Fibroblast of gingiva (primary cell): ENCODE measurements around the gene KRABD2.
"Not testable (repeated sequence)": the region's sequence is repeated elsewhere in the genome, so short reads cannot be mapped to it uniquely, and the experiment has no call there.

Experiments used
- DNase-seq: peaks from one replicate; pipeline ENCODE4 v3.0.0-alpha.2; 2011; ENCODE audit warnings: low read depth

The KRABD2 gene

DNA sequence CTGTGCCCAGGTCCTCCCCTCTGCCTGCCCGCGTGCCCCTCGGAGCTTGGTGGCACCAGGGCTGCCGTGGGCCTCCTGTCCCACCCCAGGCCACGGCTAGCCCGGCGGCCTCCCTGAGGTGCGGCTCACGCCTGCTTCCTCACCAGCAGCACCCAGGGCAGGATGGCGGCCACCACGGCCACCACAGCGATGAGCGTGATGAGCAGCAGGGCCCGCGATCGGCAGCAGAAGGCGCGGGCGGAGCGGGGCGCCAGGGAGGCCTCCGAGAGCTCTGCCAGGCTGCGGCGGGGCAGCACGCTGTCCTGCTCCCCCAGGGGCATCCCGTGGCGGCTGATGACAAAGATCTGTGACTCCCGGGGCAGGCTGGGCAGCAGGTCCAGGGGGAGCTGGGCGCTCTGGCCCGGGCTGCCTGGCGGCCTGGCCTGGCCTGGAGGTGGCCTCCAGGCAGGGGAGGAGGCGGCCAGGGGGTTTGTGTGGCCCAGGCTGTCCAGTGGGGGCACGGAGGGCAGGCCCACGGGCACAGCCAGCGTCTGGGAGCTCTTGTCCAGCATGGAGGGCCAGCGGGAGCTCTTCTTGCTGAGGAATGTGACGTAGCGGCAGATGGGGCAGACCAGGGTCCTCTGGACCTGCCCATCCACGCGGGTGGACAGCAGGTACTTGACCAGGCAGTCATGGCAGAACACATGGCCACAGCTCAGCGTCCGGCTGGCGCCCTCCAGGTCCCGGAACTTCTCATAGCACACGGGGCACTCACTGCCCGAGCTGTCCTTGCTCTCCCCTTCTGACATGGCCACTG lies 16.4 kb upstream of the KRABD2 start:
- DNase-seq: no peak

DNA sequence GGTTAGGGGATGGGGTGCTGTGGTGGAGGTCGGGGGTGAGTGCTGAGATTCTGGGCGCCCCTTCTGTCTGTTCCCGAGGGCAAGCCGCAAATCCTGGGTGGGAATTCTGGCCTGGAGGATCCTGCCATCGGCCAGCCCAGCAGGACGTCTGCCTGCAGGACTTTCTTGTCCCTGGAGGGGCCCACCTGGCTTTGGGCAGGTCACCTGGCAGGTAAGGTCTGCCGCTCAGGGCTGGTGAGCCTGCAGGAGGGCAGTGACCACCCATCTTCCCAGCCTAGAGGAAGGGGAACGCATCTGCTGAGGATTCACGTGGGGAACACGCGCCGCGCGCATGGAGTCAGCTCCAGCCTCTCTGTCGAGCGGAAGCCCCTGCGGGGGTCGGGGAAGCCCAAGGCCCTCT lies 15.8 kb upstream of the KRABD2 start:
- no peak for DNase-seq

DNA sequence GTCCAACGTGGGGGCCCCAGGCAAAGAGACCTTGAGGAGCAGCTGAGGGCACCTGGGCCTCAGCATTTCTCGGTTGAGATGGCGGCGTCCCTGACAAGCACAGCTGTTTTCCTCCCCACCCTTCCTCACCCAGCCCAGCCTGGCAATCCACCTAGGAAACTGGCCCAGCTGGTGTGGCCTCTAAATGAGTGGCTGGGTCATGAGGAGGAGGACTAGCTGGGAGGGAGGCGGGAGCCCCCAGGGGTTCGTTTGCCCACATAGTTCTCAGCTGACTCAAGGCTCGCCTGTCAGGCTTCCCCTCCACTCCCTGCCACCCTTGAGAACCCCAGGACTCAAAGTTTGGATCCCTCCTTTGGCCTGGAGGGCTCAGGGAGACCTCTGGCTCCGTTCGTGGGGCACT lies 15.2 kb upstream of the KRABD2 start:
- peak; percentile 21 for DNase-seq

DNA sequence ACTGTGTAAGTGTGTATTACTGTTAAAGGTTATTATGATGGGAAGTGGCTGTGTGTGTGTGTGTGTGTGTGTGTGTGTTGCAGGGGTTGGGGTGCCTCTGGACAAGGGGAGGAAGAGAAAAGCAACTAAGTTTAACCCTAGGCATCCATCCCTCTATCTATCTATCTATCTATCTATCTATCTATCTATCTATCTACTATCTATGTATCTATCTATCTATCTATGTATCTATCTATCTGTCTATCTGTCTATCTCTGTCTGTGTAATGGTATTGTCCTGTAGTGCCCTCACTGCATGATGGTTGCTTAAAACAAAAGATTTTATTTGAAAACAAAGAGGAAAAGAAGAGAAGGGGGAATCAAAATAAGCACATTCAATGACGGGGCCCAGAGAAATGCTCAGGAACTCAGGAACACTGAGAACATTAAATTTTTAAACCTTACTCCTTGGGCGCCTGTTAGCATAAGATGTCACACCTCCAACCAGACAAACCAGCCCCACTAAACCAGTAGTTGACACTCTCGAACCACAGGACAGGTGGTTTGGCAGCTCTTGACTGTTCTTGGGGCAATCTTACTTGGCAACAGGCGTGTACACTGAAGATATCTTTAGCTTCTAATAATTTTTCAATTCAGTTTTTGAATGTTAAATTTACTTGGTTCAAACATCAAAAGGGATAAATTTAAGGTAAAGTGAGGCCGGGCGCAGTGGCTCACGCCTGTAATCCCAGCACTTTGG lies 11.6 kb upstream of the KRABD2 start:
- no peak for DNase-seq

DNA sequence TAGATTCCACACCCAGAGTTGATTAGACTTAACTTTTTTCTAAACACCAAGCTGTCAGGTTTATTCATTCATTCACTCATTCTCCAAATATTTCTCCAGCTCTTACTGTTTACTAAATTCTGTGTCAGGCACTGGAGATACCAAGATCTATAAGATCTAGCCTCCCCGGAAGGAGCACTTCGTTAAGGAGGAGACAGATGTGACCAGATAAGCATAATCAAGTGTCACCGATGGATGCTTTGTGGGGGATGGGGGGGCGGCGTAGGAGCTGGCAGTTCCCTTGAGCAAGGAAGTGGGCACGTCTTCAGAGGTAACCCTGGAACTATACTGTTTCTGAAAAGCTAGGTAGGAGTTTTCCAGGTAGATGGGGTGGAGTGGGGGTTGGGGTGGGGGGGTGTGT lies 10.3 kb upstream of the KRABD2 start:
- DNase-seq: no peak

DNA sequence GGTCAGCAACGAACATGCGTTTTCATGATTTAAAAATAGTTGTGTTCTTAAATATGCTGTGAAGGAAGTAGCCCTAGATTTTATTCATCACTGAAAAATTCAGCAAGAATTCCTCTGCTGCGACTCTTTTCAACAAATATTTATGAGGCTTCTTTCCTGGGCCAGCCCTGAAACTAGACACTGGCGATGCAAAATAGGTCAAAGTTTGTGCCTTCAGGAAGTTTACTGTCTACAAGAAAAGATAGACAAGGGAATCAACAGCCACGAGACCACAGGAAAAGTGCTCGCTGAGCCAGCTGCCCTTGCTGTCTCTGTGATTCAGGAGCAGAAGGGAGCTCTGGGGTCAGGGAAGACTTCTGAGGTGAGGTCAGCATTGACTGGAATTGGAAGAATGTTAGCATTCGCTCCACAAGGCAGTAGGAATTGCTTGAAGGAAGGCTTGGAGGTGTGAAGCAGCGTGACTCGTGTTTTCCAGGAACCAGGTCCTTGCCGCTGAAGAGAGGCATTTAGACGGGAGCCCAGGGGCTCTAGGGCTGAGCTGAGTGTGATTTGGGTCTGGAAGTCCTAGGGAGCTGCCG lies 8.4 kb upstream of the KRABD2 start:
- peak; percentile 74 for DNase-seq

DNA sequence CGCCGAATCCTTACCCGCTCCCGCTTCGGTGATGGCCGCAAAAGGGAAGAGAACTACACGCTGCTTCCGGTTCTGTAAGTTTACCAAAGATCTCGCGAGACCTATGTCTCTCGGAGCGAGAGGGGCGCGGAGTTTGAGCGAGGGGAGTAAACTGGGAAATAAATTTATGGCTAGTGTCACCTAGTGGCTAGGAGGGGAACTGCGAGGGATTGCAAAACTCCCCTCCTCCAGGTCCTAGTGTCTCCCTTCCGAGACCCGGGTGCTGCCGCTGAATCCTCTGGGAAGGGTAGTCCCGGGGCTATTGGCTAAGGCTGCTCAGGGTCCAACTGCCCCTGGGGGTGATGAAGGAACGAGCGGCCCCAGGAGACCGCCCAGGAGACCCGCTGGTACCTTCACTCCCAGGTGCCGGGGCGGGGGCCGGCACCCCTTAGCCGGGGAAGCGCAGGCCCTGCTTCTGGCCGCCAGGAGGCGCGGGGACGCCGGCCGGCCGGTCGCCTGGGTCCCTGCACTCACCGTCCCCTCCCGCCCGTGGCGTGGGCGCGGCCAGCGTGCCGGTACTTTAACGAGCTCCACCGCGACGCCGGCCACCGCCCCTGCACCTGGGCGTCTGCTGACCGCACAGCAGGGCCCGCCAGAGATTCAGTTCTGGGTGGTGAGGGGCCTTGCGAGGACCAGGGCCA lies 6.8 kb upstream of the KRABD2 start, which contains the start of gene RPL26:
TSS of gene RPL26 (minus strand) at position 51 of the 680 bp plus-strand sequence. CDS start 883 bp downstream, outside the sequence.
- peak; percentile 98 for DNase-seq

DNA sequence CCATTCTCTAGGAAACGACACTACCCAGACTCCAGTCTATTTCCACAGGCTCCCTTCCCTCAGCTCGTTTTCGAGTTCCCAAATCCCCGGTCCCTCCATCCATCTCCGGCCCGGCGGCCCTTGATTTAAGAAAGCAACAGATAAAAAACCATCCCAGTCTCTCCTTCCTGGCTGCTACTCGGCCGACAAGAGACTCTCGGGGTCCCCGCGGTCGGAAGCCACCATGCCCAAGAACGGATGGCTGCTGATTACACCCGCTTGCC lies 6.3 kb upstream of the KRABD2 start:
- no peak for DNase-seq

DNA sequence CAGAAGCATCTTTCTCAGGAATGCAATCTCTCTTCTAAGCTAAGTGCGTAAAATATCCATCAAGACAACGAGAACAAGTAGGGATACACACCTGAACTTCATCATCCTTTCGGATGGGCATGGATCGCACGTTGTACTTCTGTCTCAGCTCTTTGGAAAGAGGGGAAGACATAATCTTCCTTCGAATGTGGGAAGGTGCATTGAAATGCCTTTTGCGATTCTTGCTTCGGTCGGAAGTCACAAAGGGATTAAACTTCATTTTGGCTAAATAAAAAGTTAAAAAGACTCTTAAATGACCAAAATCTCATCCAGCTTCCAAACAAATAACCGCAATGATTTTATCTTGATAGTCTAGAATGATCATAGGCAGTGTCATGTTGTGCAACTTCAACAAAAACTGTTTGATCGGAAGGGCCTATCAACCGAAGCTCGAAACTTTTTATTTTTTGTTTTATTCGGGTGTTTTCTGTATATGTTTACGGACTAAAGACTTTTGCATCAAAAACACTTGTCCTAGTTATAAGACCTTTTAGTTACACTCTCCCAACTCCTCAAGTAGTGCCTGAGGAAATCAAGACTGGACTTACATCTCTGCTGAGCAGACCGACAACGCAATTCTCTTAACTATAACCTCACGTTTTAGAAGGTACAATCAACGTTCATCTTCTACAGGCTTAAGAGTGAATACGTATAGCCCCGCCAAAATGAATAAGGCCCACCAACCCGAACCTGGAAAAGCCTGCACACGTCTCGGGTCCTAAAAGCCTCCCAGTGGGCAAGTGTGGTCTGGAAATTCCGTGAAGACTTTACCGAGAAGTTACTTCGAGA lies 5.8 kb upstream of the KRABD2 start:
- DNase-seq: no peak

DNA sequence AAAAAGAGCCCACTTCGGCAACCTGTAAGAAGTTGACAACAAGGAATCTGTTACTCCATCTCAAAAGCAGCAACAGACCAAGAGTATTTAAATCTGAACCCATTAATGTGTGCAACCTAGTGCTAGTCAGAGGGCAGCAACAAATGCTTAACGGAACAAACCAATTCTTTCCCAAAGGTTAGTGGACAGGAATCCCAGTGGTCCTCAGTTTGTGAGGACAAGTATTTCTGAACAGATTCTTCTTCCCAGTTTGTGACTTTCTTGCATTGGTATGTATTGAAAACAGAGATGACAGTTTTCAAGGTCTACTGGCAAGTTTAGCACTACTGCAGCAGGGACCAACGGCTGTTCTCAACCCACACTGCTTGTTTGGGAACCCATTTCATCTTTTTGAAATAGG lies 3.5 kb upstream of the KRABD2 start:
- DNase-seq: no peak

DNA sequence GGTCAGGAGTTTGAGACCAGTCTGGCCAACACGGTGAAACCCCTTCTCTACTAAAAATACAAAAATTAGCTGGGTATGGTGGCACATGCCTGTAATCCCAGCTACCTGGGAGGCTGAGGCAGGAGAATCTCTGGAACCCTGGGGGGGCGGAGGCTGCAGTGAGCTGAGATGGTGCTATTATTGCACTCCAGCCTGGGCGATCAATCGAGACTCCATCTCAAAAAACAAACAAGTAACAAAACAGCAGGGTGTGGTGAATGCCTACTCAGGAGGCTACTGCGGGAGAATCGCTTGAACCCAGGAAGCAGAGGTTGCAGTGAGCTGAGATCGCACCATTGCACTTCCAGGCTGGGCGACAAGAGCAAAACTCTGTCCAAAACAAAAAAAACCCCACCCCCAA lies 1.6 kb upstream of the KRABD2 start:
- DNase-seq: not testable (repeated sequence)

DNA sequence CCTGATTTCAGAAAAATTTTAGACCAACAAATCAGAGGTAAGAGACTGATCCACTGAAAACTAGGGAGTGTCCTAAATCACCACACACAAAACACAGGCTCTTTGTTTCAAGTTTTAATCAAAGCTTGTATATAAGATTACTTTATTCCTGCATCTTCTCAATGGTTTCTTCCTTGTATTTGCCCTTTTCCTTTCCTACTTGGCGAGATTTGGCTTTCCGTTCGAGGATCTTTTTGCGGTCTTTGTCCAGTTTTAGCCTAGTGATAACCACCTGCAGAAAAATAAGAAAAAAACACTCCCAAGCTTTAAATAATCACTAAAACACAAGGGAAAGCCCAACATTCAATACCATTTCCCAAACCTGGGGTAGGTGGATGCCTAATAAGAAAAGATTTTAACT lies 918 bp upstream of the KRABD2 start:
- DNase-seq: no peak

DNA sequence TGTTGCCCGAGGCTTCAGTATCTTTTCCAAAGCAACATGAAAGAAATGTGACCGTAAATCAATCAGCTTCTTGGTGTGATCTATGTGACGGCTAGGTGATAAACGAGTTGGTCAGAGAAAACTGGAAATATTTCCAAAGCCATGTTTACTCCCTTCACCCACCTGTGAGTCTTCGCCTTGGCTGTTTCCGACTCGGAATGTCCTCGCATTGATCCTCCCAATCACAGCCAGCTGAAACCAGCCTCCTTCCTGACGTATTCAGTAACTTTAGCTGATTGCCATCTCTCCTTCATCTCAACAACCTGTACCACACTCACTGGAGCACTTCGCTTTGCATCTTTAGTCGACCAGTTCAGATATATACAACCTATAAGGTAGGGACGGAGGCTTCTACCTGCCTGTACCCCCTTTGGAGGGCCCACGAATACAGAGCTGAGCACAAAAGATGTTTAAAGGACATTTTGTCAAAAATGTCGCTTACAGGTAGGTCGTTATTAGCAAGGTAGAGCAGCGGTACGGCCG lies 705 bp downstream of the KRABD2 start:
- DNase-seq: no peak

DNA sequence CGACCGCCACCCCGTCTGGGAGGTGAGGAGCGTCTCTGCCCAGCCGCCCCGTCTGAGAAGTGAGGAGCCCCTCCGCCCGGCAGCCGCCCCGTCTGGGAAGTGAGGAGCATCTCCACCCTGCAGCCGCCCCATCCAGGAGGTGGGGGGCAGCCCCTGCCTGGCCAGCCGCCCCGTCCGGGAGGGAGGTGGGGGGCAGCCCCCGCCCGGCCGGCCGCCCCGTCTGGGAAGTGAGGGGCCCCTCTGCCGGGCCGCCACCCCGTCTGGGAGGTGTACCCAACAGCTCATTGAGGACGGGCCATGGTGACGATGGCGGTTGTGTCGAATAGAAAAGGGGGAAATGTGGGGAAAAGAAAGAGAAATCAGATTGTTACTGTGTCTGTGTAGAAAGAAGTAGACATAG lies 2.6 kb downstream of the KRABD2 start:
- not testable (repeated sequence) for DNase-seq

DNA sequence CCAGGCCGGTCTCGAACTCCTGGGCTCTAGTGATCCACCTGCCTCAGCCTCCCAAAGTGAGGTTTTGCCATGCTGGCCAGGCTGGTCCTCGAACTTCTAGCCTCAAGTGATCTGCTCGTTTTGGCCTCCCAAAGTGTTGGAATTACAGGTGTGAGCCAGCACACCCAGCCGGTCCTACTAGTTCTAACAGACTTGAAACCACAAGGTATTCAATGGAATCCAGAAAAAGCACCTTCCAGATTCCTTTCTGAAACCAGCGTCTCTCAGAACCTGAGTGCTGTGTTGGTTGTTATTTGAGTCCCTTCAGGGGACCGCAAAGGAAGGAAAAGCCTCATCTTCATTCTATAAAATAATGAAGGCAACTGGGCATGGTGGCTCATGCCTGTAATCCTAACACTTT lies 4.1 kb downstream of the KRABD2 start:
- DNase-seq: no peak

DNA sequence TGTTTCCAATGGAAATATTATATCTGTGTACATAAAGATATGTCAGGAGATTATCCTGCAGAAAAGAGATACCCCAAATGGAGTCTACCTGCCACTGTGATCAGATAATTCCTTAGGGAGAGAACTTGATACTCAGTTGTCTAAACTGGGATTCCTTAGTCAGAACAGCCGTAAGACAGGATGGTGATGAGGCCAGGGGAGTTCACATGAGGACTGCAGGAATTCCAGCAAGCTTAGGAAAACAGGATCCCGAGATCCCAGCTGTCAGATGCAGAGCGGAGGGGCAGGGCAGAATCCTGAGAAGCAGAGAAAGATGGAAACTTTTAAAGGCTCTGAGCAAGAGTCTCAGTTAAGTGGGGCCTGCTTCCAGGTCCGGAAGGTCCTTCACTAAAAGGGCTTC lies 4.7 kb downstream of the KRABD2 start:
- DNase-seq: no peak

DNA sequence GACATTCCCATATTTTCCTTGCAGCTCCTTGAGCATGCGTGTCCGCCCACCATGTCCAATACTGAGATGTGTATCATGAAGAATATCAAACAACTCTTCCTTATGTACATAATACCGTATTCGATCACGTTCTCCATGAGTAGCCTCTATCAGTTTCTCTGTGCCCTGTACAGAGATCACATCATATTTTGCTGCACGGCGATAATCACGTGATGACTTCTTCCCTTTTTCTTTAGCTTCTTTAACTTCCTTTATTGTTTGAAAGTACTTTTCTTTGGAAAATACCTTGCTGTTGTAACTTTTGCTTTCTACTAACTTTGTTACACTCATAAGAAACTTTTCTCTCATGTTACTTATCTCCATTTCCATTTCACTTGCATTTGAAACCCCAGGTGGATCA lies 6.6 kb downstream of the KRABD2 start:
- DNase-seq: no peak

DNA sequence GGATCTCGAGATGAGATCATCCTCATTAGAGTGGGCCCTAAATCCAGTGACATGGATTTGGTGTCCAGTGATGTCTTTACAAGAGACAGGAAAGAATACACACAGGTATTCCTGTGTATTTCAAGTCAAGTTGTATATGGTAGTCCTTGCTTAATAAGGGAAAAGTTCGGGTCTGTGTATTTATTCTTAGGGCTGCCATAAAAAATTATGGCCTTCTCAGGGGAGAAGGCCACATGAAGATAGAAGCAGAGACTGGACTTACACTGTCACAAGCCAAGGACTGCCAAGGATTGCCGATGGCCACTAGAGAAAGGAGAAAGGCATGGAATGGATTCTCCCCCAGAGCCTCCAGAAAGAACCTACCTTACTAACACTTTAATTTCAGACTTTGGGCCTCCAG lies 8.3 kb downstream of the KRABD2 start:
- no peak for DNase-seq

DNA sequence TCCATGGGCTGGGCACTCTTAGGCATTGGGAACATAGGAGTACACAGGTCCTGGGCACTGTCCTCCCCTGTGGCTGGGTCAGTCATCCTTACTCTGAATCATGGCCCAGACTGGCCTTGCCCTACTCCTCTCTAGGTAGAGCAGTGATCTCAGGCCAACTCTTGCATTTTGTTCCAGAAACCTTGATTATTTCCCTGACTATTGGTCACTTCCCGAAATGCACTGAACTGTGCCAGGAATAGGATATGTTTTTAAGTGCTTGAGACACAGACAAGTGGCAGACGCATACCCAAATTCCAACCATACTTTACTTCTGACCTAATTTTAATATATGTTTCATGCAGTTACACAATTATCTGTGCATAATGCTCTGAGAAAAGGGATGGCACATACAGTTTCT lies 10.3 kb downstream of the KRABD2 start:
- DNase-seq: peak; percentile 85

DNA sequence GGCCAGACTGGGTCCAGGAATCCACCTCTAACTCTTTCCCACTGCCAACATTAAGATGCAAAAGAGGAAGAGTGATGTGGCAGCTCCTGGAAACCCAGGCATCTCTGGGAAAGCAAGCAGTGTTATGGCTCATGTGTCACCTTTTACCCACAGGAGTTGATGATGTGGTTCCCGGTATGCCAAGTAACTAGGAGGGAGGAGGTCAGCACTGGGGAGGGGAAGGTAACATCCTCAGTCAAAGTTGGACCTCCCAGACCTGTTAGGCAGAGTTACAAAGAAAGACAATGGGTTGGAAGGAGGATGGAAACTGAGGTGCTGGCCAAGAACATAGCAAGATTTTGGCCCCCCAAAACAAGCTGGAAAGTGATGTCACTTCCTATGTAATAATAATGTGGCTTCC lies 11.4 kb downstream of the KRABD2 start:
- peak; percentile 48 for DNase-seq

DNA sequence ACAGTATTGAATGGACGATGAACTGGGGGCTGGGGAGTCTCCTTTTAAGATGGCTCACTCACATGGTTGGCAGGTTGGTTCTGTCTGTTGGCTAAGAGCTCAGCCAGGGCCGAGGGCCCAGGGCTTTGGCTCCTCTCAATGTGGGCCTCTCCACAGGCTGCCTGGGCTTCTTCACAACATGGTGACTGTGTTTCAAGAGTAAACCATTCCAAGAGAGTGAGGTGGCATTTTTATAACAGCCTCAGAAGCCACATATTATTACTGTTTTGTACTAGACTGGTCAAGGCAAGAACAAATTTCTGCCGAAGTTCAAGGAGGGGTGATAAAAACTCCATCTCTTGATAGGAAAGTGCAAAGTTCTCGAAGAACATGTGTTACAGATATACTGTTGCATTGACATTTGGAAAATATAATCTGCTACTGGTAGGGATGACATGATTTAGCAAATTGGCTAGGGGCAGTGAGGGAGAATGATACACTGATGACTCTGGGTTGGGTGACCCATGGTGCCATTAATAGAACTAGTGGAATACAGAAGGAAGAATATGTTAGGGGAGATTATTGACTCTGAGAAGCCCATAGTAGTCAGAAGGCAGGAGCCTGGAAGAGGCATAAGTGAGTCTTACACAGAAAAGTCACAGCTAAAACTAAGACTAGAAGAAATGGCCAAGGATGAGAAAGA lies 13.7 kb downstream of the KRABD2 start:
- peak; percentile 30 for DNase-seq
